Suppressor macrophage treated with lipopolysaccharide for 4 hours (primary cell): Measurements from ENCODE around the gene CYSTM1.

ENCODE experiments used
- DNase-seq: peaks from one replicate; pipeline ENCODE4 v3.0.0-alpha.2; 2020

Gene CYSTM1

DNA sequence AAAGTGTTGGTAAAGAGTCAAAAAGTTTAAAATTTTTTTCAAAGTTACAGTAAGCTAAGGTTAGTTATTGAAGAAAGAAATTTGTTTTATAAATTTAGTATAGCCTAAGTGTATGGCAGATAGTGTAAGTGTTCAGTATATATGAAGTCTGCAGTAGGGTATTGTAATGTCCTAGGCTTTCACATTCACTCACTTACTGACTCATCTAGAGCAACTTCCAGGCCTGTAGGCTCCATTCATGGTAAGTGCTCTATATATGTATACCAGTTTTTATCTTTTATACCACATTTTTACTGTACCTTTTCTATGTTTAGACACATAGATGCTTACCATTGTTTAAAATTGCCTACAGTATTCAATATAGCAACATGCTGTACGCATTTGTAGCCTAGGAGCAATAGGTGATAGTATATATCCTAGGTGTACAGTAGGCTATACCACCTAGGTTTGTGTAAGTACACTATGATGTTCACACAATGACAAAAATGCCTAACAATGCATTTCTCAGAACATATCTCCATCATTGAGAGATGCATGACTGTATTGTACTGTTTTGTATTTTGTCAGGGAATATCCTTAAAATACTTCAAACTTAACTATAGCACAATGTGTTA, 38.5 kb downstream of the CYSTM1 start:
- no peak for DNase-seq

GRCh38 chr5:140214831-140215230, 39.8 kb downstream of the CYSTM1 start:
- DNase-seq = peak; percentile 46

GRCh38 chr5:140215276-140215675, 40.3 kb downstream of the CYSTM1 start:
- DNase-seq = no peak

DNA sequence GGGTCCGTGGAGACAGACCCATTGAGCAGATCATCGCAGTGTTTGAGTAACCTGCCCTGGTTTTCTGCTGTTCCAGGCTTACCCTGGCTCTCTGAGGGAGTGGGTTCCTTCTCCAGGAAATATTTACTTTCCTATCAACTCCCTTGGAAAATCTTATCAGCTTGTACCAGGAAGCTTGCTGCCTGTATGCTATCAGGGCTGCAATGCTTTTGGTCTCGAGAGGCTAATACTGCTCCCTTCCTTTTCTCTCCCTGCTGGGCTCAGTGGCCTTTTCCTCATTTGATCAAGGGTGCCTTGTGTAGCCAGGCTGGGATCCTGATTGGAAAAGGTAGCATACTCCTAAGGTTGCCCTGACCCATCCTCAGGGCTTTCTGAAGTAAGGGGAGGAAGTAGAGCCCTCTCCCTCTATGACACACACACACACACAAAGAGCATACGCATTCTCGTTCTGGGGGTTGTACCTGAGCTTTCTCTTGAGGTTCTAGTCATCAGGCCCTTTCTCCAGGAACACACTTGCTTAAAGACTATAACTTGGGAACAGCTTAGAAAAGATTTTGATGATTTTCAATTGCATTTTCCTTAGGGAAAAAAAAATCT, 41.6 kb downstream of the CYSTM1 start:
- no peak for DNase-seq

DNA sequence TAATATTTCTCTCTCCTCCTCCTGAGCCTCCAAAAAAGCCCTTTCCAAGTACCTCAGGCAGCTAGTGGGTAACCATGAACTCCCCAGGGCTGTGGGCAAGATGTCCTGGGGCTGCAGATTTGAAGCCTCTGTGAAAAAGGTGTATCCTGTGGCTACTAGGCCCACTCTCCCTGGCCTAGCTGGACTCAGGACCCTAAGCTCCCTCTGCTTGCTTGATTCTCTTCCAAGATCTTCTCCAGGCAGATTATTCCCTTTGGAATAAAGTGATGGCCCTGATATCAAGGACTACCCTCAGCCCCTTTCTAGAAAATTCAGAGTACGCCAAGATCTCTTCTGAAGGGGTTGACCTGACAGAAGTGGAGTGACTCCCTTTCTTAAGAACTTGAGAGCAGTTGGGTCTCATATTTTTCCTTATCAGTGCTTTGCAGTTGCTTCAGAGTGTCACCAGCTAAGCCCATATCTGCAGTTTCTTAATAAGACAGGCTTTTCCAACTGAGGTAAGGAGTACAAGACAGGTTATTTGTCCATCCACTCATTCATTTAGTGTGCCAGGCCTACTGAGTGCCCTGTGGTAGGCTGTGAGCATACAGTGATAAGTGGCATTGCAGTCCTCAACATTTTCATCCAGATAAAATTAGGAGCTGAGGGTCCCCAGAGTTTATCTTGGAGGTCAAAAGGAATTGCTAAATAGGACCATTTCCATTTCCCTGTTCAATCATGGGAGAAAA, 42.5 kb downstream of the CYSTM1 start:
- DNase-seq = no peak

DNA sequence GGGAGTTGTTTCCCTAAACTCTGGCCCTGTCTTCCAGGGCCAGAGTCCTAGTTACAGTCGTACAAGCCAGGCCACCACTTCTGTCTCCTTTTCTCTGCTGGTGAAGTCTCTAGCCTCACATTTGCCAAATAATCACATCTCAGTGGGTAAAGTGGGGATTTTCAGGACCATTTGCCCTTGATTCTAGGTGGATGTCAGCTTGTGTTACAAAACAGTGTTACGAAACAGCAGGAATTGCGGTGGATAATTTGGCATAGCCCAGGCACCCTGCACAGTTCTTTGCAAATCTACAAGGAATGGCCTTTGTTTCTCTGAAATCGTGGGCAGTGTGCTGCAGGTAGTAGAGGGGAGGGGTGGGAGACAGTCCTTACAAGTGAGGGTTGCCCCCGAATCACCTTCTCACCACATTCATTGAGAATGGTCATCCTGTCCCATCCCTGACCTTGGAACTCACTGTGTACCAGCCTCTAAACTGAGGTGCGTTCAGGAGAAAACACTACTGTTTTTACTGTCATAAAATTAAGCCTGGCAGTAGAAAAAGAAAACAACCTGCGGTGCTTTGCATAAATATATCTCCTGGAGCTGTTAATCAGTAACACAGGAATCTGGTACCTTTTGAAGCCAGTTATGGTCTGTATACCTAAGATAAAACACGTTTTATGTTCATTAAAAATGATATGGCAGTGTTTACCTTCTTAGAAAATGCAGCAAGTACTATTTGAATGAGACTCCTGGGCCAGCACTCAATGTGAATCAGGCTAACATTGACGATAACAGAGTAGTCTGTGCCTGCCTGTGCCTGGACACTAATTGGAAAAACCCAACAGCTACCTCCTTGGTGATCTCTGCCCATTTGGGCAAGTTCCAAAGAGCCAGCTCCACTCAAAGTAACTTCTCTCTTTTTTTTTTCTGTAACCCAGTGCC, 44.3 kb downstream of the CYSTM1 start:
- no peak for DNase-seq

GRCh38 chr5:140220032-140220697, 45.2 kb downstream of the CYSTM1 start:
- peak; percentile 41 for DNase-seq

DNA sequence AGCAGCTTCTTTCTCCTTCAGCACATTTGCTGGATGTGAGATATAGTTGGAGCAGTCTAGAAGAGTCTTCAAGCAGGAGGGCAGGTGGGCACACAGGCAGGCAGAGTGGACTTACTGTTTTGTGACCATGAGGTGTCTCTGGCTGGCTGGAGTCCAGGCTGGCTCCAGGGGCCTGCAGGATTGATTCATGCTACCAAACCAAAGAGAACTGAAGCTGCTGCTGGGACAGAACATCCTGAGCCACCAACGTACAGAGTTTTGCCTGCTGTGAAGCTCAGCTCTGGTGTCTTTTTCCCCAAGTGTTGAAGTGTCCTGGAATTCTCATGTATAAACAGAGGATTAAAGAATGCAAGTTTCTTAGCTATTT, 45.7 kb downstream of the CYSTM1 start:
- DNase-seq = no peak

- DNase-seq = peak; percentile 75
Measured at GRCh38 chr5:140221697-140222223, 46.8 kb downstream of the CYSTM1 start.

DNA sequence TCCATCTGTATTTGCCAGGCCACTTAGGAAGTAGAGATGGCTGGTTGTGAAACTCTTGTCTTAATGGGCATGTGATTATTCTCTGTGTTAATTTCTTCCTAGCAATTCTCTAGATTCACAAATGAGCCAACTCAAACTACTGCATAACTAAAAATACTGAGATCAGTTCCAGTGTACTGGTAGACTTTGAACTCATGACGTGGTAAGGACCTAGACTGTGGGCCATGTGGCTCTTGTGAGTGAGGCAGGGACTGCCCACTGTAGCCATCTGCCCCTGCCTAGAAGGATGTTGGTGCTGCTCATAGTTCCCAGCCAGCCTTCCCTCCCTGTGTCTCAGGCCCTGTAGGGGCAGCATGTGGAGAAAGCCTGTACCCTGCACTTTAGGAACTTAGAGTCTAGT, 47.4 kb downstream of the CYSTM1 start:
- DNase-seq = no peak

DNA sequence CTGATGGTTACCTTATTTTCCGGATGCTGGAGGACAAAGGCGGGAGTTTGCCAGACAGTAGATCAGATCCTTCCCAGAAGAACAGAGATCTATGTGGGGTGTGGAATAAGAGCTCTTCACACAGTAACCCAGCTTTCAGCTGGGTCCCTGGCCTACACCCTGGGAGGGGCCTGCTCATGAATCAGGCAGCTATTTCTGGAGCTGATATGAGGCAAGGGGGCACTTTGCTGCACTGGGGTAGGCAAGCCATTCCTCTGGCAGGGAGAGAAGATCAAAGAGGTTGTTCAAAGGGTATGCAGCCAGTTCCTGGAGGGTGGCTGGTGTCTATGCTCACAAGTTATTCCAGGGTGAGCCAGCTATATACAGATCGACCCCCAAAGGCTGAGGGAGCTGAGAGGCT, 48.6 kb downstream of the CYSTM1 start:
- no peak for DNase-seq

DNA sequence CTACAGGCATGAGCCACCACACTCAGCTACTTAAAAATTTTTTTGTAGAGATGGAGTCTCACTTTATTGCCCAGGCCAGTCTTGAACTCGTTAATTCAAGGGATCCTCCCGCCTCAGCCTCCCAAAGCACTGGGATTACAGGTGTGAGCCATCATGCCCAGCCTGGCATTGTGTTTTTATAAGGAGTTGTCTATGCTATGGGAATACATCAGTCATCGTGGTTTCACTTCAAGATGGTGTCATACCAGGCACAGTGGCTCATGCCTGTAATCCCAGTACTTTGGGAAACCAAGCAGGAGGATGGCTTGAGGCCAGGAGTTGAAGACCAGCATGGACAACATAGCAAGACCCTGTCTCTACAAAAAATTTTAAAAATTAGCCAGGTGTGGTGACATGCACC, 49.7 kb downstream of the CYSTM1 start:
- DNase-seq = no peak

DNA sequence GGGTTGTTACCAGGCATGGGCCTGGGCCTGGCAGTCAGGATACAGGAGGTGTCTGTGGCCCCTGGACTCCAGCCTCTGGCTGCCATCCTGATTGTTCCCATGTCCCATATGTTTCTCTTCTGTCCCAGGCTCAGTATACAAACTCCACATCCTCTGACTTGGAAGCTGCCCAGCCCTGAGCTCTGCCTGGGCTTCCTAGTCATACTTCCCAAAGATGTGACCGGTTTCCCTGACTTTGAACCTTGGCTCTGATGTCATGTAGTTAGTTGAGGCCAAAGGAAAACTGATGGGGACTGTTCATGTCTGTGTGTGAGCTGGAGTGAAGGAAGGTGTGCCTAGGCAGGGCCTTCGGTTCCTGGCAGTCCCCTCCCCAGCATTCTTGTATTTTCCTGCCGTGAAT, 50.4 kb downstream of the CYSTM1 start:
- DNase-seq = no peak

GRCh38 chr5:140227046-140227445, 52.1 kb downstream of the CYSTM1 start:
- DNase-seq = no peak

- no peak for DNase-seq
Measured at GRCh38 chr5:140228364-140228837, 53.4 kb downstream of the CYSTM1 start.

- DNase-seq = no peak
Measured at GRCh38 chr5:140230373-140230772, 55.4 kb downstream of the CYSTM1 start.

DNA sequence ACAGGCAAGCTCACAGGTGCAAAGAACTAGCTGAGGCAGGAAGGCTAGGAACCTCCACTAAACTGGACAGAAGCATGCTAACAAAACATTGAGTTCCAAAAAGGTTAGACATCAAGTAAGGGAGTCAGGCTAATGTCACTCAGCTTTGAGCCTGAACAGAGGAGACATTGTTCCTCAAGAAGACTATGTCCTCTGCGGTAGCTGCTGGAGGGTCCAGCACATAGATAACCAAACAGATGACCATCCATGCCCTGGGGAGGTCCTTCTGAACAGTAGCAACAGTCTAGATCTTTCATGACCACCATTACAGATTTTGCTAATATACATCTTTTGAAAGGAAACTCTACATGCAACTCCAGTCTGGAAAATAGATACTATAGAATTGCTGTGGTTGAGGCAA, 57.7 kb downstream of the CYSTM1 start:
- no peak for DNase-seq

- DNase-seq = no peak
Measured at GRCh38 chr5:140234377-140234989, 59.5 kb downstream of the CYSTM1 start.

GRCh38 chr5:140235791-140236551, 61.0 kb downstream of the CYSTM1 start:
- DNase-seq = peak; percentile 29

DNA sequence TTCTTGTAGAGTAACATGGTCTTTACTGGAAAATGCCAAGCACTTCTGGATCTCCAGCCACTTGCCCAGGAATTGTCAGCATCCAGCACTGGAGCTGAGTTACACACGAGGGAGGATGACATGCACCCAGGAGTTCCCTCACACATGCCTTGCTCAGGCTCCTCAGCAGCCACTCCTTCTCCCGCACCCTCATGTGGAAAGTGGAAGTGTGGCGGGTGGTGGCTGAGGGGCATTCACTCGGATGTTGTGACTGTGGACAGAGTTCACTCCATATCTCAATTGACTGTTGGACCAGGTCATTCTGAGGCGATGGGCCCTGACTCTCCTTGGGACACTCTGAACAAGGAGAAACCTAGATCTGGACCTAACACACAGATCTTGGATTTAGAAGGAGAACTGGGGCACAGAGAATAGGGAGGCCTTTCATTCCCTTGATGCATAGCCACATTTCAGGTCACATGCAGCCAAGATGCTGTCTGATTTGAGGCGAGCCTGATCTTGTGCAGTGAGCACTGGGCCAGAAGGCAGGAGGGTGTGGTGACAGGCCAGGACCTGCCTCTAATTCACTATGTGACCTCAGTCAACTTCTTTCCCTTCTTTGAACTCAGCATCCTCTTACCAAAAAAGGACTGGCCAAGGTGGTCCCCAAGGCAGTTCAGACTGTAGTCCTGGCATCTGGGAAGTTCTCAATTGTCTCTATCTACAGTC, 62.1 kb downstream of the CYSTM1 start:
- DNase-seq = peak; percentile 53
